AG04450 (cell line): Measurements from ENCODE around the gene CEP131. TPM values are rescaled to one million over a fixed set of nuclear protein-coding genes. Genes with fewer than 3 reads are reported as not detected.

Experiments
- CTCF ChIA-PET: fragments of 300-600, 350-600 bp; formaldehyde crosslinking; extraction: SDS; loops from one replicate; lab custom pipeline; 2022; ENCODE audit warnings: antibody characterized with exemption, inconsistent platforms; lab: Charles Lee
- POLR2A ChIA-PET: fragments of 350-600 bp; formaldehyde crosslinking; extraction: SDS; loops from one replicate; lab custom pipeline; 2021; ENCODE audit warnings: antibody characterized with exemption, inconsistent platforms; lab: Yijun Ruan, JAX
- DNase-seq: peaks from one replicate; pipeline ENCODE4 v3.0.0-alpha.2; 2011; ENCODE audit warnings: low read depth, low spot score
- H3K27ac ChIP-seq: one replicate; pipeline ENCODE4 v1.5.1; 2012; ENCODE audit warnings: low read depth, low read length, control low read depth
- H3K27me3 ChIP-seq: one replicate; pipeline ENCODE4 v1.6.0; 2012; ENCODE audit warnings: low read length; ENCODE audit not compliant: control insufficient read depth, insufficient read depth
- H3K4me3 ChIP-seq: 2 replicates; pipeline ENCODE4 v1.5.1; 2011; ENCODE audit warnings: mild to moderate bottlenecking, low read depth, low read length, control low read depth
- H3K9me3 ChIP-seq: 2 replicates; pipeline ENCODE4 v1.5.1; 2012; ENCODE audit warnings: low read length; ENCODE audit not compliant: control insufficient read depth, insufficient read depth
- polyA plus RNA-seq: library from polyadenylated mRNA; depleted of rRNA; stranded (reverse); fragments of >200 nt; gene quantifications from 2 replicates; pipeline ENCODE4 v1.2.3, GENCODE V29; 2011
- TF ChIP-seq, protein P1 (sequence below): IDR thresholded peaks from 2 replicates; pipeline ENCODE4 v1.5.1; 2011; ENCODE audit warnings: low read depth, low read length, control low read depth, inconsistent platforms

Gene CEP131
- polyA plus RNA-seq, 1 experiment: 2.2 TPM

DNA sequence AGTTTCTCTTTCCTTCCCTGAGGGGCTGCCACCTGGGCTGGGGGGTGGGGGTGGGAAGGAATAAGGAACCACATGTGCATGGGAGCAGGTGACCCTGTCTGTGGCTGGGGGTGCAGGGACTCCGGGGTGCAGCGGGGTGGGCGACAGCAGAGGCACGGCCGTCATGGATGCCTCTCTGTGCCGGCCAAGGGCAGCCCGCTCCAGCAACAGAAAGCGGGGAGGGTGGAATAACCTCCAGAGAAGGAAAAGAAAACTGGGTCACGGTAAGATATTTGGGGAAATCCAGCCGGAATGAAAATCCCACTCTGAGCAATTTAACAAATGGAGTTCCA, 20.5 kb upstream of the CEP131 start:
- no peak overlapping the region for H3K27ac ChIP-seq
- H3K9me3 ChIP-seq: no peaks in the 10 kb centered on the region; the same call in 1 of the 2 replicates
- POLR2A ChIA-PET: no interaction called here
- DNase-seq: no peak
- TF ChIP-seq, protein P1, sequence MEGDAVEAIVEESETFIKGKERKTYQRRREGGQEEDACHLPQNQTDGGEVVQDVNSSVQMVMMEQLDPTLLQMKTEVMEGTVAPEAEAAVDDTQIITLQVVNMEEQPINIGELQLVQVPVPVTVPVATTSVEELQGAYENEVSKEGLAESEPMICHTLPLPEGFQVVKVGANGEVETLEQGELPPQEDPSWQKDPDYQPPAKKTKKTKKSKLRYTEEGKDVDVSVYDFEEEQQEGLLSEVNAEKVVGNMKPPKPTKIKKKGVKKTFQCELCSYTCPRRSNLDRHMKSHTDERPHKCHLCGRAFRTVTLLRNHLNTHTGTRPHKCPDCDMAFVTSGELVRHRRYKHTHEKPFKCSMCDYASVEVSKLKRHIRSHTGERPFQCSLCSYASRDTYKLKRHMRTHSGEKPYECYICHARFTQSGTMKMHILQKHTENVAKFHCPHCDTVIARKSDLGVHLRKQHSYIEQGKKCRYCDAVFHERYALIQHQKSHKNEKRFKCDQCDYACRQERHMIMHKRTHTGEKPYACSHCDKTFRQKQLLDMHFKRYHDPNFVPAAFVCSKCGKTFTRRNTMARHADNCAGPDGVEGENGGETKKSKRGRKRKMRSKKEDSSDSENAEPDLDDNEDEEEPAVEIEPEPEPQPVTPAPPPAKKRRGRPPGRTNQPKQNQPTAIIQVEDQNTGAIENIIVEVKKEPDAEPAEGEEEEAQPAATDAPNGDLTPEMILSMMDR: no peak
- no peaks in the 10 kb centered on the region for H3K27me3 ChIP-seq
- no peak overlapping the region for H3K4me3 ChIP-seq
- CTCF ChIA-PET: no interaction called here

DNA sequence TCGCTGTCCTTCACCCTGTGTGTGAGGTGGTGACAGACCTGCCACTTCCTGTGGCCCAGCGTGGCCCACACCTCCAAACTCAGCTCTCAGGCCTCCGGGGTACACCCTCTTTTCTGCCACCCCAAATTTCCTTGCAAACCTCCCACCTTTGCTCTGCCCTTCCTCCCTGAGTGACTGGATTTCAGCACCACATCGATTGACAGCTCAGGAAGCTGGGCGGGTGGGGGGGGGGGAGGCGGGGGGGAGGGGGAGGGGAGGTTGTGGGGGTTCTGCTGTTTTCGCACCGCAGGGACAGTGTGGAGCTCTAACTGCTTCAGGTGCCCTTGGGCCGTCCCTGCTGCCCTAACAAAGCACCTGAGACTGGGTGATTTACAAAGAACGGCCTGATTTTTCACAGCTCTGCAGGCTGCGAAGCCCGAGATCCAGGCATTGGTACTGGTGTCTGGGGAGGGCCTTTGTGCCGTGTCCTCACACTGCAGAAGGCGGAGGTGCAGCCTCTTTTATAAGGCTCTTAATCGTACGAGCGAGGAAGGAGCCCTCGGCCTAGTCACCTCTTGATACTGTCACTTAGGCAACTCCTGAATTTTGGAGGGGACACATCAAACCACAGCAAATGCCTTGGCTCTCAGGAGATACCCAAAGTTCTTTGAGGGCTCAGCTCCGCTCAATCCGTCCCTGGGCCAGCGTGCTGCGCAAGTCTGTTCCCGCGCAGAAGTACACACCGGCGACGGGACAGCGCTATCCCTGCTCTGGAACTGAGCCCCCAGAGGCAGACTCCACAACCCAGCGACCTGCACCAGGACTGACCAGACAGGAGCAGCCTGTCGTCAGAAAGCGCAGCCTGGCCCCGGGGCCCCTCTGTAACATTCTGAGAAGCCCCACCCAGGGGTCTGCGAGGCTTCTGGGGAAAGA, 19.9 kb upstream of the CEP131 start:
- TF ChIP-seq, protein P1: no peak
- CTCF ChIA-PET: interaction anchor here (0.6 to 1.2 kb wide), 2 partner anchors 97 to 100 kb away, joined by 4 read pairs; no protein-coding TSS in a partner anchor
- H3K27me3 ChIP-seq: no peaks in the 10 kb centered on the region

DNA sequence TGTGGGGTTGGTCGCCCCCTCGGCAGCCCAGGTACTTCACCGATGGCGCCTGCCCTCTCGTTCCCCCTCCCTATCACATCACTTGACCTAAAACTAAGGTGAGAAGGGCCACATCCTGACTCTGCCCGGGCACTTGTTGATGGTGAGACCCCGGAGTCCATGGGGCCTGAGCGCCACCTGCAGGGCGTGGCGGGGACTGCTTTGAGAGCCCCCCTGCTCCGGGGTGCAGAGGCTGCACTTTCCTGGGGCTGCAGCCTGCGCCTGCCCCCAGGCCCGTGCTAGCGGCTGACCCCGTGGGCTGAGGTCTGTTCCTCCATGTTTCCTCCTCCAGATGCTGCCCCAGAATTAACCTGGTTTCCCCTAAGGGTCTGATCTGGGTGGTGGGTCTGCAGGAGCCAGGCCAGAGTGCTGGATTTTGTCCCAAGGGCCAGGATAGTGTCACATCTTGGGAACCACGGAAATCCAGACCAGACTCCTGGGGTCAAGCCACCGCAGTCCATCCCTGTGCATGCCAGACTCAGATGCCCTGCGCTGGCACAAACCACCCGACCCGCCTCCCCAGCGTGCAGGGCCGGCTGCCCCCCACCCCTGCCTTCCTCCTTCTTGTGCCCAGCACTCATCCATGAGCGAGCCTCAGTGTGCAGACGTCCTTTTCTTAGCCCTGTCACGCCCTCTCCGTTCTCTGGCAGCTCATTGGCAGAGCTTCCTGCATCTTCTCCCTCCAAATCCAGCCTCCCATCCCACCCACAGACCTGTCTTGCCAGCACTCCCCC, 19.1 kb upstream of the CEP131 start:
- Histone ChIP-seq H3K27me3 (no peaks in the 10 kb centered on the region), H3K4me3 (no peak overlapping the region), H3K9me3 (no peaks in the 10 kb centered on the region; the same call in 1 of the 2 replicates), H3K27ac (no peak overlapping the region)
- TF ChIP-seq, protein P1: peak; percentile 70
- POLR2A ChIA-PET: no interaction called here
- CTCF ChIA-PET: interaction anchor here (0.6 to 1.2 kb wide), 2 partner anchors 97 to 99 kb away, joined by 4 read pairs; no protein-coding TSS in a partner anchor
- DNase-seq: no peak

More for the DNA sequence above, 19.9 kb upstream of the CEP131 start:
- Histone ChIP-seq H3K27ac (no peak overlapping the region), H3K9me3 (no peaks in the 10 kb centered on the region; the same call in 1 of the 2 replicates), H3K4me3 (no peak overlapping the region)
- DNase-seq: no peak
- POLR2A ChIA-PET: no interaction called here

DNA sequence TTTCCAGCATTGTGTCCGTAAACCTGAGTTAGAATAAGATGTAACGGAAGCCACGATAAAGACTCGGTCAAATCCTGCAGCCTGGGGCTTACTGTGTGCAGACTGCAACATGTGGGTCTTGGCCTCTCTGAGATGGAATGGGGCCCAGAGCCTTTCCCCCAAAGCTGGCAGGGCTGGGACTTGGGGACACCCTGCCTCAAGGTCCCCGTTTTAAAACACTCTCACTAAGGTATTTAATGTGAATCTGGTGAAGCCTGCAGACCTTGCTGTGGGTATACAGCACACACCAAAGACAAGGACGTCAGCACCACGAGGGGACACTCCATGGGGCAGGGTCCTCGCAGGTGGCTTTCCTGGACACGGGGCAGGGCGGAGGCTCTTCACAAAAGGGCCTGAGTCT, 18.4 kb upstream of the CEP131 start:
- no peak for DNase-seq
- H3K4me3 ChIP-seq: no peak overlapping the region
- H3K9me3 ChIP-seq: no peaks in the 10 kb centered on the region; the same call in 1 of the 2 replicates
- no peaks in the 10 kb centered on the region for H3K27me3 ChIP-seq
- no peak overlapping the region for H3K27ac ChIP-seq
- POLR2A ChIA-PET: no interaction called here
- TF ChIP-seq, protein P1: no peak
- CTCF ChIA-PET: interaction anchor here (1.2 to 1.6 kb wide), 3 partner anchors 14 to 99 kb away, joined by 4 read pairs; no protein-coding TSS in a partner anchor
